ENCODE data around the gene SEC24A. TPM values are rescaled to one million over a fixed set of nuclear protein-coding genes. Genes with fewer than 3 reads are reported as not detected.

The SEC24A gene
- polyA plus RNA-seq, 1 of the 3 experiments (the other 2 are of a cell fraction), result 7.4 TPM

DNA sequence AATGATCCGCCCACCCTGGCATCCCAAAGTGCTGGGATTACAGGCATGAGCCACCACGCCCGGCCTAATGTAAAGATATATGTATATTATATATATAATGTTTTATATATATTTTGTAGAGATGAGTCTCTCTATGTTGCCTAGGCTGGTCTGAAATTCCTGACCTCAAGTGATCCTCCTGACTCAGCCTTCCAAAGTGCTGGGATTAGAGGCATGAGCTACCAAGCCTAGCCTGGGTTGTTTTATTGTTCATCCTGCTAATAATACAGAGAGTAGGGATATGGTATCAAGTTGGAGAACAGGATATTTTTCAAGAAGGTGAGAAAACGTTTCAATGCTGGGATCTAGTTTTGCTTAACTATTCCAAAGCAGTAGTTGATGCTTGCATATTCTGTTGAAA, 2.9 kb downstream of the SEC24A start:
- no peak overlapping the region for H3K4me2 ChIP-seq
- 90% methylated on average over 4 of the region's 4 CpGs for WGBS (ENCODE audit: low lambda C conversion rate)
- H3K9ac ChIP-seq, result no peak overlapping the region
- peaks cover 79% of the 10 kb centered on the region for H3K79me2 ChIP-seq (ENCODE audit: insufficient read depth)
- ChIA-PET POLR2A (no interaction called here), CTCF (no interaction called here)
- H3K4me1 ChIP-seq (ENCODE audit: control insufficient read depth in 1 of 2, insufficient read depth in 2 of 2, low read depth in 1 of 2, low read length in 1 of 2), result peaks cover 0 to 6% of the 10 kb centered on the region in 2 experiments; a peak in 2 of 4 replicates
- H3K27me3 ChIP-seq (ENCODE audit: insufficient read depth), result no peaks in the 10 kb centered on the region
- peaks cover 15% of the 10 kb centered on the region for H3F3A ChIP-seq (replicated peaks; ENCODE audit: insufficient read depth)
- no peaks in the 10 kb centered on the region for H3K9me3 ChIP-seq
- H3K9me2 ChIP-seq, result no peaks in the 10 kb centered on the region
- H3K27ac ChIP-seq (ENCODE audit: low read depth in 2 of 2, low read length in 1 of 2), result no peak overlapping the region
- no peak overlapping the region for H2AFZ ChIP-seq (ENCODE audit: low read depth)
- peaks cover 30% of the 10 kb centered on the region for H4K20me1 ChIP-seq (ENCODE audit: insufficient read depth)
- no peak for TF ChIP-seq TEAD4 (IDR thresholded peaks at IDR 0.05; ENCODE audit: borderline replicate concordance, insufficient read depth)
- TF ChIP-seq, protein P1, sequence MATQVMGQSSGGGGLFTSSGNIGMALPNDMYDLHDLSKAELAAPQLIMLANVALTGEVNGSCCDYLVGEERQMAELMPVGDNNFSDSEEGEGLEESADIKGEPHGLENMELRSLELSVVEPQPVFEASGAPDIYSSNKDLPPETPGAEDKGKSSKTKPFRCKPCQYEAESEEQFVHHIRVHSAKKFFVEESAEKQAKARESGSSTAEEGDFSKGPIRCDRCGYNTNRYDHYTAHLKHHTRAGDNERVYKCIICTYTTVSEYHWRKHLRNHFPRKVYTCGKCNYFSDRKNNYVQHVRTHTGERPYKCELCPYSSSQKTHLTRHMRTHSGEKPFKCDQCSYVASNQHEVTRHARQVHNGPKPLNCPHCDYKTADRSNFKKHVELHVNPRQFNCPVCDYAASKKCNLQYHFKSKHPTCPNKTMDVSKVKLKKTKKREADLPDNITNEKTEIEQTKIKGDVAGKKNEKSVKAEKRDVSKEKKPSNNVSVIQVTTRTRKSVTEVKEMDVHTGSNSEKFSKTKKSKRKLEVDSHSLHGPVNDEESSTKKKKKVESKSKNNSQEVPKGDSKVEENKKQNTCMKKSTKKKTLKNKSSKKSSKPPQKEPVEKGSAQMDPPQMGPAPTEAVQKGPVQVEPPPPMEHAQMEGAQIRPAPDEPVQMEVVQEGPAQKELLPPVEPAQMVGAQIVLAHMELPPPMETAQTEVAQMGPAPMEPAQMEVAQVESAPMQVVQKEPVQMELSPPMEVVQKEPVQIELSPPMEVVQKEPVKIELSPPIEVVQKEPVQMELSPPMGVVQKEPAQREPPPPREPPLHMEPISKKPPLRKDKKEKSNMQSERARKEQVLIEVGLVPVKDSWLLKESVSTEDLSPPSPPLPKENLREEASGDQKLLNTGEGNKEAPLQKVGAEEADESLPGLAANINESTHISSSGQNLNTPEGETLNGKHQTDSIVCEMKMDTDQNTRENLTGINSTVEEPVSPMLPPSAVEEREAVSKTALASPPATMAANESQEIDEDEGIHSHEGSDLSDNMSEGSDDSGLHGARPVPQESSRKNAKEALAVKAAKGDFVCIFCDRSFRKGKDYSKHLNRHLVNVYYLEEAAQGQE (IDR thresholded peaks at IDR 0.05; ENCODE audit: low read depth, low read length), result no peak
- TF ChIP-seq, protein P2, sequence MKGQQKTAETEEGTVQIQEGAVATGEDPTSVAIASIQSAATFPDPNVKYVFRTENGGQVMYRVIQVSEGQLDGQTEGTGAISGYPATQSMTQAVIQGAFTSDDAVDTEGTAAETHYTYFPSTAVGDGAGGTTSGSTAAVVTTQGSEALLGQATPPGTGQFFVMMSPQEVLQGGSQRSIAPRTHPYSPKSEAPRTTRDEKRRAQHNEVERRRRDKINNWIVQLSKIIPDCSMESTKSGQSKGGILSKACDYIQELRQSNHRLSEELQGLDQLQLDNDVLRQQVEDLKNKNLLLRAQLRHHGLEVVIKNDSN (IDR thresholded peaks at IDR 0.05; ENCODE audit: borderline replicate concordance, low read depth), result no peak
- TF ChIP-seq RAD21 (IDR thresholded peaks at IDR 0.05; ENCODE audit: low read length), result no peak
- no peak for TF ChIP-seq RCOR1 (IDR thresholded peaks at IDR 0.05; ENCODE audit: low read length)
- TF ChIP-seq SIN3A (IDR thresholded peaks at IDR 0.05; ENCODE audit: borderline replicate concordance, low read depth, low read length), result no peak
- TF ChIP-seq, protein P3, sequence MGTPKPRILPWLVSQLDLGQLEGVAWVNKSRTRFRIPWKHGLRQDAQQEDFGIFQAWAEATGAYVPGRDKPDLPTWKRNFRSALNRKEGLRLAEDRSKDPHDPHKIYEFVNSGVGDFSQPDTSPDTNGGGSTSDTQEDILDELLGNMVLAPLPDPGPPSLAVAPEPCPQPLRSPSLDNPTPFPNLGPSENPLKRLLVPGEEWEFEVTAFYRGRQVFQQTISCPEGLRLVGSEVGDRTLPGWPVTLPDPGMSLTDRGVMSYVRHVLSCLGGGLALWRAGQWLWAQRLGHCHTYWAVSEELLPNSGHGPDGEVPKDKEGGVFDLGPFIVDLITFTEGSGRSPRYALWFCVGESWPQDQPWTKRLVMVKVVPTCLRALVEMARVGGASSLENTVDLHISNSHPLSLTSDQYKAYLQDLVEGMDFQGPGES (IDR thresholded peaks at IDR 0.05; ENCODE audit: low read depth, low read length), result no peak
- TF ChIP-seq GATA2 (CRISPR knock-in tag; IDR thresholded peaks at IDR 0.05), result no peak
- TF ChIP-seq NFIC (IDR thresholded peaks at IDR 0.05; ENCODE audit: borderline replicate concordance), result no peak
- no peak for TF ChIP-seq TCF12 (IDR thresholded peaks at IDR 0.05)
- TF ChIP-seq TAF1 (IDR thresholded peaks at IDR 0.05; ENCODE audit: borderline replicate concordance, low read depth, low read length), result no peak
- TF ChIP-seq YY1 (IDR thresholded peaks at IDR 0.05; ENCODE audit: low read depth), result no peak
- no peak for TF ChIP-seq SMC3 (IDR thresholded peaks at IDR 0.05; ENCODE audit: low read depth, low read length)
- TF ChIP-seq CHD2 (IDR thresholded peaks at IDR 0.05; ENCODE audit: low read length, partially characterized antibody), result no peak
- TF ChIP-seq, protein P4, sequence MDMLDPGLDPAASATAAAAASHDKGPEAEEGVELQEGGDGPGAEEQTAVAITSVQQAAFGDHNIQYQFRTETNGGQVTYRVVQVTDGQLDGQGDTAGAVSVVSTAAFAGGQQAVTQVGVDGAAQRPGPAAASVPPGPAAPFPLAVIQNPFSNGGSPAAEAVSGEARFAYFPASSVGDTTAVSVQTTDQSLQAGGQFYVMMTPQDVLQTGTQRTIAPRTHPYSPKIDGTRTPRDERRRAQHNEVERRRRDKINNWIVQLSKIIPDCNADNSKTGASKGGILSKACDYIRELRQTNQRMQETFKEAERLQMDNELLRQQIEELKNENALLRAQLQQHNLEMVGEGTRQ (IDR thresholded peaks at IDR 0.05; ENCODE audit: borderline replicate concordance, low read depth, low read length), result no peak
- no peak for TF ChIP-seq FOXM1 (IDR thresholded peaks at IDR 0.05; ENCODE audit: low read depth)
- TF ChIP-seq NRF1 (IDR thresholded peaks at IDR 0.05; ENCODE audit: low read depth, low read length), result no peak
- no peak for DNase-seq
- H3K4me3 ChIP-seq (ENCODE audit: low read depth in 2 of 2, low read length in 1 of 2), result no peak overlapping the region
- H3K36me3 ChIP-seq (replicated peaks in 1 of 2; ENCODE audit: control insufficient read depth in 1 of 2, insufficient read depth in 2 of 2, low read length in 1 of 2), result peaks cover 0 to 5% of the 10 kb centered on the region in 2 experiments
